MV-4-11 (cell line): ENCODE results near the gene SERP2.

Source experiments
- DNase-seq: peaks from one replicate; lab custom pipeline; 2025; lab: John Stamatoyannopoulos, UW

SERP2 gene

GRCh38 chr13:44412346-44412935, 38.8 kb downstream of the SERP2 start:
- DNase-seq = no peak

DNA sequence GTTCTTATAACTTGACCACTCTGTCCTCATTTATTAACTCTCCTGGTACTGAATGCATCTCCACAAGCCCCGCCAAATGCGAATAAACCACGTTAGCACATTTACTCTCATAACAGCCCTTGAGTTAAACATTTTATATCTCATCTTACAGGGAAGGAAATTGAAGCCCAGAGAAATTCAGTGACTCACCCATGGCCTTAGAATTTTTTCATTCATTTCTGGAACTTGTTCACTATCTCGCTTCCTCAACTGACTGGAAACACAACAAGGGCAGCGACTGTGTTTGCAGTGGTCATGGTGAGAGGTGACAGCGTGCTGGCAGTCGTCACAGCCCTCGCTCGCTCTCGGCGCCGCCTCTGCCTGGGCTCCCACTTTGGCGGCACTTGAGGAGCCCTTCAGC, 39.5 kb downstream of the SERP2 start:
- no peak for DNase-seq

DNA sequence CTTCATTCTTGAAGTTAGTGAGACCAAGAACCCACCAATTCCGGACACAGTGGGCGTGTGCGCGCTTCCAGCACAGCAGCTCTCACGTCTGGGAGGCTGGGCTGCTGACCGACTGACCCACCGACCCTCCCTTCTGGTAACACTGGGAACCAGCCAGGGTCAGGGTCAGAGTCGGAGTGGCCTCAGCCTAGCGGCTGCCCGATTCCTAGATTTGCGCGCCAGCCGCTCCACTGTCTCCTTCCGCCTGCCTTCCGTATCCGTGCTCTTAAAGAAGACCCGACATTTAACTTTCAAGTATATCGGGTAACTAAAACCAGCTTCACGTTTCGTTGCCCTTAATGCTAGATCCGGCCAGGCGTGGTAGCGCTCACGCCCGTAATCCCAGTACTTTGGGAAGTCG, 41.1 kb downstream of the SERP2 start:
- DNase-seq = no peak

DNA sequence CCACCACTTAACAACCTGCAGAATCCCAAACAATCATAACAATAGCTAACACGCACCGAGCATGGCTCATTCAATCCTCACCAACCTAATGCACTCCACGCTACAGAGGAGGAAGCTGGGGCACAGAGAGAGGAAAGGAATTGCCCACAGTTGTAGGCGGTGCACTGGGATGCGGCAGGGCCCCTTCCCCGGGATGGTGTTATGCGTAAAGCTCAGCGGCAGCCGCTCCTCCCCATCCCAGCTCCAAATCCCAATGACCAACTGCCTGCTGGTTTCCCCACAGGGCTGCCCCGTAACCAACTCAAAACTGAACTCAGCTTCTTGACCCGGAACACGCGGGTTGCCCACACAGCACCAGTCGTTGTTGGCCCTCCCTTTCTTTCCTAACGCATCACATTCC, 42.2 kb downstream of the SERP2 start:
- DNase-seq = no peak

- peak; percentile 89 for DNase-seq
Measured at GRCh38 chr13:44416301-44416700, 42.7 kb downstream of the SERP2 start.

- DNase-seq = no peak
Measured at GRCh38 chr13:44416744-44417143, 43.1 kb downstream of the SERP2 start.

GRCh38 chr13:44417446-44417845, 43.8 kb downstream of the SERP2 start:
- no peak for DNase-seq

GRCh38 chr13:44417876-44418275, 44.3 kb downstream of the SERP2 start:
- peak; percentile 3 for DNase-seq

- DNase-seq = no peak
Measured at GRCh38 chr13:44420376-44421220, 47.0 kb downstream of the SERP2 start.

DNA sequence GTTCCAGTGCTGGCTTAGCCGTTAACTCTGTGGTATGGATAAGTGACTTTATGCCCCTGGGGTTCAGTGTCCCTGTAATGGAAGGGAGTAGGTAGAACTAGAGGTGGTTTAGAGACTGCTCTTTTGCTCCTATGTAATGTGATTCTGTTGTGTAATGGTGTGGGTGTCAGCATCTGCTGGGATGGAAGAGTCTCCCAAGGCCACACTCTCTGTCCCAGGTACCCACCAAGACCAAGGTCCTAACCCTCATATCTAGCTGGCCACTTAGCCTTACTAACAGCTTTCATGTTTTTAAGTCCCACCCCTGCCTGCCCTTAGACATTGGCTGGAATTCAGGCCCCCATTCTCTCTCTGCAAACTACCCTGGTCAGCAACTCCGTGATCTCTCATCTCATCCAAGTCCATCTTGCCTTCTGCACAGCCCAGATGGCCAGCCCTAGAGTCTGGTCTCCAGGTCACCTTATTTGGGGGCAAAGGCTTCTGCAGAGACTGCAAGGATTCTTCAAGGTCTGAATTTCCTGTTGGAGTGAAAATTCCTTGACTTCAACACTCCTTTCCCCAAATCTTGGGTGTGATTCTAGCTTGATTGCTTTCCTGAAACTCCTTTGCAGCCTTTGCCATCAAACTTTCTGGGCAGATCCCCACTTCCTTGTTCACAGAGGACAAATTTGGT, 48.4 kb downstream of the SERP2 start:
- no peak for DNase-seq

DNA sequence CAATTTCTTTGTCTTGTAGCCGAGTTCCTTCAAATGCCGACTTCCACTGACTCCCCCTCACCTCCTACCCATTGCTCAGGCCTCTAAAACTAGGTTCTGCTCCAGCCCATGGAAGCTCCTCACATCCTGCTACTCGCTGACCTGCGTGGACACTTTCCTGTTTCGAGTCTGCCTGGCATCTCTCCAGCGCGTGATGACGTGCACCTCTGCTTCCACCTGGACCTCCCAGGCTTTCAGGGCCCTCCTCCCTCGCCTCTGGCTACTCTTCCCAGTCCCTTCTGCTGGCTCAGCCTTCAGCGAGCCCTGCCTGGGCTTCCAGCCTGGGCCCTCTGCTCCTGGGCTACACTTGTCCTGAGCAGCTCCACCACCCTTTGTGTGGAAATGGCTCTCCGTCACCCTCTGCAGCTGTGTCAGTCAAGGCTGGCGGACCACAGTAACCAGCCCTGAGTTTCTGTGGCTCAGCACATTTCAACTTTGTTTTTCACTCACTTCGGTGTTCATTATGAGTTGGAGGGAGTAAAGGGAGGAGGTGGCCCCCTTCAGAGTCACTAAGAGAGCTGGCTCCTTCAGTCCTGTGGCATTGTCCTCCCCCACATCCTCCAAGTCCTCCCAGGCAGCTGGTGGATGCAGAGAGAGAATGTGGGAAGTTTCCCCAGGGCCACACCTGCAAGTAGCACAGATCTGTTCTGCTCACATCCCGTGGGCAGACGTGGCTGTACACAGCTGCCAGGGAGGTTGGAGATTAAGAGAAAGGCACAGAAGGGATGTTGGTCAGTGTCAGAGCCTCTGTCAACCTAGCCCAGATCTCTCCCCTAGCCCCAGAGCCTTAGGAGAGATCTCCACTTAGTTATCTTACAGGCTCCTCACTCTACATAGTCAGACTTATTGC, 49.4 kb downstream of the SERP2 start:
- DNase-seq = no peak

DNA sequence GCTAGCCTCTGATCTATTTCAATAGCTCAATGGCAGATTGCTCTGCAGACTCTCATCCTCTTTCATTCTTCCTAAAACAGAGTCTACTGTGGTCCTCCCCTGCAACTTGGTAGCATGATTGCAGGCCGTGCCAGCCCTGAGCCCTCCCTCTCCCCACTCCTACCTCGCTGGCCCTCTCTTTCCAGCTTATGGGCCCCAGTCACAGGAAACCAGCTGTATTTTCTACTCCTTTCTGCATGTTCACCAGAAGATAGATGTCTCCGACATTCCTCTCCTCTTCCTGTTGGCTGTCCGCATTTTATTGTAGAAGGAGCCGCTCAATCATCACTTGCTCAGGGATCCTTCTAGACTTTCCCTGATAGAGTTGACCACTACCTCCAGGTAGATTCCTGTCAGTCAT, 50.2 kb downstream of the SERP2 start:
- no peak for DNase-seq

DNA sequence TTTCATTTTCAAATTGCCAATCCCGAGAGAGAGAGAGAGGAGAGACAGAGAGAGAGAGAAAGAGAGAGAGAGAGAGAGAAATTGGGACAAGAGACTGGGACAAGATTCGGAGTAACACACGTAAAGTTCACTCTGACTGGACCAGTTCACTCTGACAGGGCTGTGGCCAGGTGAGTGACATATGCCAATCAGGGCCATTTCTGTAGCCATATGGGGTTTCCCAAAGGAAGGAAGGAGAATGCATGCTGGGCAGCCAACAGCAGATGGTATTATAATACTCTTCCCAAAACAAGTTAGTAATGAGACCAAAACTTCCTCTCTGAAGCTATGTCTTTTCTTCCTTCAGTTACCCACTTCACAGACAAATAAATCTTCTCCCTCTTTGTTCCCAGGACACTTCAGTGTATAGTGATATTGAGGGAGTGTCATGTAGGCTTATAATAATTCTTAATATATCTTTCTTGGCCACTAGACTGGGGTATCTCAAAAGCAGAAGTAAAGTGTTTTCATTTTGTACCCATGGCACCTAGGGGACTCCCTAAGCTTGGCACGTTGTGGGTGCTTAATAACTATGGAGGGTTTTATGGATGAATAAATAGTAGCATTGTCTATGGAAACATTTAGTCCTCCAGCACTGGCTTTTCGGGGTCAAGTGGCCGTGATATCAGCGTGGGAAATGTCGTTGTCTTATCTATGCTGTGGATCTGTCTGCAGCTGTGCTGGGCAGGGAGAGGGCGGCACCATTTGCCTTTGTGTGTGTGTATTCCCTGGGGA, 51.6 kb downstream of the SERP2 start:
- DNase-seq = peak; percentile 4

DNA sequence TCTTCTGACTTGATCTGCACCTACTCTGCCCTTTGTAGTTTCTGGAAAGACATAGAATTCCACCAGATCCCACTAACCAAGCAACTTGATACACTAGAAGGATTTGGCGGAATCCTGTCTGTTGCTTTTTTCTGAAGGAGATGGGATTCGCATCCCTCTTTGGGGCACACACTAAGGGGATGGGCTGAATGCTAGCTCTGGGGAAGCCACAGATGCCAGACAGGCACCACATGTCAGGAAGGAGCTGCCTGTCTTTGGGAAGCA, 52.1 kb downstream of the SERP2 start:
- DNase-seq = no peak

DNA sequence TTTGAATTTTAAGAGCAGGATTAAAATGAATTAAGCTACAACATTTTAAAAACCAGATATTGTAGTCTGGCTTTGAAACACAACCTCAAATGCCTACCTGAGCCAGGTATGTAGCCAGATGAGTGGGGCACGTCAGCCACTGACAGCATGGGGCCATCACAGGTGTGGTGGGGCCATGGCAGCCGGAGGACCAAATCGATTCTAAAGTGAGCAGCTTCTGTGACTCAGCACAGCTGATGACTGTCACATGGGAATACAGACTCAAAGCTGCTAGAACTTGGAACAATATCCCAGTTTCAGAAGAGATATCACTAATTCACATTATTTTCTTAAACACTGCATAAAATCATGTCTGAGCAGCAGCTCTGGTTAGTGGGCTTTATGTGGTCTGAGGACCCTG, 52.8 kb downstream of the SERP2 start:
- DNase-seq = no peak

- DNase-seq = no peak
Measured at GRCh38 chr13:44429311-44429710, 55.7 kb downstream of the SERP2 start.

DNA sequence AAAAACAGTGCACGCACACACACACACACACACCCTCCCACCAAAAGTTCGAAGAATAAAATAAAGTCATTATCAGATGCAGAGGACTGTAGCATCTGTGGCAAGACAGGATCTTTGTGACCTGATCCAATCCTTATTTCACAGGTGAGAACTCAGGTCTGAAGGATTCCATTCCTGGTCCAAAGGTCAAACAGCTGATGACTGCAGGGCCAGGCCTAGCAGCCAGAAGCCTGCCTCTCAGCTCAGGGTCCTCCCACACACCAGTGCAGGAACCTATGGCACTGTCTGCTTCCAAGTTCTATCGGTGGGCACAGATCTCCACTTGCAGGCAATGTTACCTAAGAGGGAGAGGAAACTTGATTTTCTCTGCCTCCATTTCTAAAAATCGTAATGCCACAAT, 57.5 kb downstream of the SERP2 start:
- DNase-seq = no peak

- no peak for DNase-seq
Measured at GRCh38 chr13:44432650-44433049, 59.0 kb downstream of the SERP2 start.

GRCh38 chr13:44433863-44434765, 60.5 kb downstream of the SERP2 start:
- no peak for DNase-seq

- DNase-seq = no peak
Measured at GRCh38 chr13:44434766-44435141, 61.1 kb downstream of the SERP2 start.
